Loucy (cell line): ENCODE data around the gene ACADVL.

Experiments used
- EZH2phosphoT487 ChIP-seq: fragments of 200-600 bp; IDR thresholded peaks from 2 replicates; pipeline ENCODE4 v1.6.1; 2018; ENCODE audit warnings: antibody characterized with exemption, mild to moderate bottlenecking, moderate library complexity, borderline replicate concordance
- TF ChIP-seq, protein P1 (sequence below): fragments of 200-600 bp; sonication (generic); conservative IDR thresholded peaks from 2 replicates; pipeline ENCODE4 v1.5.1; 2014; ENCODE audit warnings: mild to moderate bottlenecking, antibody characterized with exemption, low read length

- TF ChIP-seq, protein P1, sequence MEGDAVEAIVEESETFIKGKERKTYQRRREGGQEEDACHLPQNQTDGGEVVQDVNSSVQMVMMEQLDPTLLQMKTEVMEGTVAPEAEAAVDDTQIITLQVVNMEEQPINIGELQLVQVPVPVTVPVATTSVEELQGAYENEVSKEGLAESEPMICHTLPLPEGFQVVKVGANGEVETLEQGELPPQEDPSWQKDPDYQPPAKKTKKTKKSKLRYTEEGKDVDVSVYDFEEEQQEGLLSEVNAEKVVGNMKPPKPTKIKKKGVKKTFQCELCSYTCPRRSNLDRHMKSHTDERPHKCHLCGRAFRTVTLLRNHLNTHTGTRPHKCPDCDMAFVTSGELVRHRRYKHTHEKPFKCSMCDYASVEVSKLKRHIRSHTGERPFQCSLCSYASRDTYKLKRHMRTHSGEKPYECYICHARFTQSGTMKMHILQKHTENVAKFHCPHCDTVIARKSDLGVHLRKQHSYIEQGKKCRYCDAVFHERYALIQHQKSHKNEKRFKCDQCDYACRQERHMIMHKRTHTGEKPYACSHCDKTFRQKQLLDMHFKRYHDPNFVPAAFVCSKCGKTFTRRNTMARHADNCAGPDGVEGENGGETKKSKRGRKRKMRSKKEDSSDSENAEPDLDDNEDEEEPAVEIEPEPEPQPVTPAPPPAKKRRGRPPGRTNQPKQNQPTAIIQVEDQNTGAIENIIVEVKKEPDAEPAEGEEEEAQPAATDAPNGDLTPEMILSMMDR, result no peak
- no peak for TF ChIP-seq EZH2phosphoT487
Measured at GRCh38 chr17:7176107-7176840, 43.5 kb upstream of the ACADVL start.
